ENCODE results near the gene FUT3.

The FUT3 gene

GRCh38 chr19:5799247-5800241 lies 51.7 kb downstream of the FUT3 start:
- no peak overlapping the region for H3K4me3 Mint-ChIP-seq
- peaks cover 25% of the 10 kb centered on the region for H3K4me1 Mint-ChIP-seq (ENCODE audit: low read depth)
- no peaks in the 10 kb centered on the region for H3K36me3 Mint-ChIP-seq (ENCODE audit: low read depth)
- no peak overlapping the region for H3K27ac Mint-ChIP-seq
- H3K9me3 Mint-ChIP-seq = no peaks in the 10 kb centered on the region
- peaks cover 32% of the 10 kb centered on the region for H3K27me3 Mint-ChIP-seq
- no peak for DNase-seq

GRCh38 chr19:5798244-5798643 lies 53.0 kb downstream of the FUT3 start:
- no peak for DNase-seq
- Mint-ChIP-seq H3K4me3 (no peak overlapping the region), H3K27me3 (peaks cover 27% of the 10 kb centered on the region)

GRCh38 chr19:5795382-5795919 lies 55.8 kb downstream of the FUT3 start:
- Mint-ChIP-seq H3K4me1 (ENCODE audit: low read depth) (peaks cover 6% of the 10 kb centered on the region), H3K27me3 (peaks cover 9% of the 10 kb centered on the region), H3K27ac (no peak overlapping the region), H3K36me3 (ENCODE audit: low read depth) (peaks cover 6% of the 10 kb centered on the region), H3K9me3 (no peaks in the 10 kb centered on the region), H3K4me3 (no peak overlapping the region)
- DNase-seq = no peak

More at GRCh38 chr19:5798244-5798643, 53.0 kb downstream of the FUT3 start:
- peaks cover 13% of the 10 kb centered on the region for H3K4me1 Mint-ChIP-seq (ENCODE audit: low read depth)
- H3K36me3 Mint-ChIP-seq (ENCODE audit: low read depth) = no peaks in the 10 kb centered on the region
- H3K9me3 Mint-ChIP-seq = no peaks in the 10 kb centered on the region
- no peak overlapping the region for H3K27ac Mint-ChIP-seq

GRCh38 chr19:5793188-5793587 lies 58.1 kb downstream of the FUT3 start:
- no peaks in the 10 kb centered on the region for H3K9me3 Mint-ChIP-seq
- peaks cover 27% of the 10 kb centered on the region for H3K36me3 Mint-ChIP-seq (ENCODE audit: low read depth)
- no peak for DNase-seq
- H3K27ac Mint-ChIP-seq = no peak overlapping the region
- H3K4me1 Mint-ChIP-seq (ENCODE audit: low read depth) = peaks cover 15% of the 10 kb centered on the region
- no peak overlapping the region for H3K4me3 Mint-ChIP-seq
- no peaks in the 10 kb centered on the region for H3K27me3 Mint-ChIP-seq

All from activated T-cell treated with anti-CD3 and anti-CD28 coated beads, Interleukin-2, amount 50 U/mL, for 24 hours (primary cell).